GM12864 (cell line): ENCODE data around the gene PLD5.
"Not testable (repeated sequence)": the region's sequence is repeated elsewhere in the genome, so short reads cannot be mapped to it uniquely, and the experiment has no call there.

Experiments used
- DNase-seq: peaks from one replicate; pipeline ENCODE4 v3.0.0-alpha.2; 2011; ENCODE audit warnings: low read depth
- H3K4me3 ChIP-seq: 2 replicates; pipeline ENCODE4 v1.5.1; 2011; ENCODE audit warnings: mild to moderate bottlenecking, low read depth, low read length, control low read depth
- TF ChIP-seq, protein P1 (sequence below): IDR thresholded peaks from 2 replicates; pipeline ENCODE4 v1.5.1; 2011; ENCODE audit warnings: low read depth, mild to moderate bottlenecking, moderate library complexity, low read length, control low read depth, inconsistent platforms; ENCODE audit errors: missing control alignments

The PLD5 gene

GRCh38 chr1:242189591-242189990 lies 334.9 kb downstream of the PLD5 start:
- no peak for DNase-seq
- H3K4me3 ChIP-seq: no peak overlapping the region
- TF ChIP-seq, protein P1, sequence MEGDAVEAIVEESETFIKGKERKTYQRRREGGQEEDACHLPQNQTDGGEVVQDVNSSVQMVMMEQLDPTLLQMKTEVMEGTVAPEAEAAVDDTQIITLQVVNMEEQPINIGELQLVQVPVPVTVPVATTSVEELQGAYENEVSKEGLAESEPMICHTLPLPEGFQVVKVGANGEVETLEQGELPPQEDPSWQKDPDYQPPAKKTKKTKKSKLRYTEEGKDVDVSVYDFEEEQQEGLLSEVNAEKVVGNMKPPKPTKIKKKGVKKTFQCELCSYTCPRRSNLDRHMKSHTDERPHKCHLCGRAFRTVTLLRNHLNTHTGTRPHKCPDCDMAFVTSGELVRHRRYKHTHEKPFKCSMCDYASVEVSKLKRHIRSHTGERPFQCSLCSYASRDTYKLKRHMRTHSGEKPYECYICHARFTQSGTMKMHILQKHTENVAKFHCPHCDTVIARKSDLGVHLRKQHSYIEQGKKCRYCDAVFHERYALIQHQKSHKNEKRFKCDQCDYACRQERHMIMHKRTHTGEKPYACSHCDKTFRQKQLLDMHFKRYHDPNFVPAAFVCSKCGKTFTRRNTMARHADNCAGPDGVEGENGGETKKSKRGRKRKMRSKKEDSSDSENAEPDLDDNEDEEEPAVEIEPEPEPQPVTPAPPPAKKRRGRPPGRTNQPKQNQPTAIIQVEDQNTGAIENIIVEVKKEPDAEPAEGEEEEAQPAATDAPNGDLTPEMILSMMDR: peak; percentile 14

DNA sequence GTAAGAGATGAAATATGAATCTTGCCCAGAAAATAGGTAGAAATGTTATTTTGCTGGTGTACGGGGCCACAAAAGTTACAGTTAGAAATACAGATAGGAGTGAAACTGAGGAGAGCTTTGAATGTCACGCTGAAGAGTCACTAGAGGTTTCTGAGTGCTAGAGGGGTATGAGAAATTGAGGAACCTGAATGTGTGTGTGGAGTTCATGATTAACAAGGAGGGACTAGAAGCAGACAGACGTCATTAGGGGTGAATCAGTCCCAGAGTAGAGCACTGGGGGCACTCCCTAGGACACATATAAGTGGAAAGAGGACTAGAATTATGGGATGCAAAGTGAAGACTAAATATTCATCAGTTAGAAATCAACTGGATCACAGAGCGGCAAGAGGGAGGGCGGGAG lies 336.7 kb downstream of the PLD5 start:
- no peak for DNase-seq
- H3K4me3 ChIP-seq: no peak overlapping the region
- TF ChIP-seq, protein P1: no peak

DNA sequence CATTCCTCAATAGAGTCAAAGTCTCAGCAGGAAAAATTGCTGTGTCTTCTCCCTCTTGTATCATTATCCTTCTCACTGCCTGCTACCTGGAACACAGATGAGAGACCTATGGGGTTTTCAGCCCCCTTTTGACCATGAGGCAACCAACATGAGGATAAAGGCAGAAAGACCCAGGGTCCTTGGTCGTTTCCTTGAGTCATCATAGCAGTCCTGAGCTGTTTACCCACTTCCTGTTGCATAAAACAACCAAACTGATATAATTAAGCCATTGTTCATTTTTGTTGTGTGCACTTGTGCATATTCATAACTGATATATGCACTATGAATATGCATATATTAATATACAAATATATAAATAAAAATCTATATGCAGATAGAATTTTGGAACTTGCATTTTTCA lies 337.3 kb downstream of the PLD5 start:
- no peak overlapping the region for H3K4me3 ChIP-seq
- DNase-seq: no peak
- TF ChIP-seq, protein P1: no peak

DNA sequence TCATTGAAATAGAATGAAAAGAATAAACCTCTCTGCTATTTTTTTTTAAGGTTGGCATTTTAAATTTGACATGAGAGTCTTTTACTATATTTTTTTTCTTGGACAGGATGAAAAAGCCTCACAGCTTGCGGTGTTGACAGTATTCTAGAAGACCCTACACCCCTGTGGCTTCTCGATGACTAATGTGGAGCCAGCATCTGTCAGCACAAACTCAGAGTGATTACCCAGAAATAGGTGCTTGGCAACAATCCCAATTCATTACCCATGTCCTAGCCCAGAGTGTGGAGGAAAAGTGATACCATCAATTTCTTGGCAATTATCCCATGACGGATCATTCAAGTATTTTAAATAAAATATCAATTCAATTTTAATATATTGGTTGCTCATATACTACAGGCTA lies 338.8 kb downstream of the PLD5 start:
- no peak for DNase-seq
- no peak overlapping the region for H3K4me3 ChIP-seq
- TF ChIP-seq, protein P1: no peak

DNA sequence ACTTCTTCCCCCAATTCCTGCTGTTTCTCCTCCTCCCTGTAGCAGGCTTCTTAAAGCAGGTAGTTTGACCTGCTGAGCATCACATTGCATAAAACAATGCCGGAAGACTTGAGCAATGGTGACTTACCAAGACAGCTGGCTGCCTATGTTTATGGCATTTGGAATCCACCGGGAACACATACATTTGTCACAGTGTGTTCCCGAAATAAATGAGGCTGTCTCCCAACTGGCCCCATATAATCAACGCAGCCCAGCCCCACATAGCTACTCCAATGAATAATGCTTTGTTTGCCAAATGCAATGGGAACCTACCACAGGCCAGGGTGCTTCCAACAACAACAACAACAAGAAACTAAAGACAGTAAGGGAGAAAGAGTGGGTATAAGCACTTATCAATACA lies 339.5 kb downstream of the PLD5 start:
- no peak for DNase-seq
- TF ChIP-seq, protein P1: no peak

GRCh38 chr1:242179767-242180166 lies 344.7 kb downstream of the PLD5 start:
- peak; percentile 38 for DNase-seq
- not testable (repeated sequence) for H3K4me3 ChIP-seq

More for the DNA sequence above, 339.5 kb downstream of the PLD5 start:
- H3K4me3 ChIP-seq: no peak overlapping the region

DNA sequence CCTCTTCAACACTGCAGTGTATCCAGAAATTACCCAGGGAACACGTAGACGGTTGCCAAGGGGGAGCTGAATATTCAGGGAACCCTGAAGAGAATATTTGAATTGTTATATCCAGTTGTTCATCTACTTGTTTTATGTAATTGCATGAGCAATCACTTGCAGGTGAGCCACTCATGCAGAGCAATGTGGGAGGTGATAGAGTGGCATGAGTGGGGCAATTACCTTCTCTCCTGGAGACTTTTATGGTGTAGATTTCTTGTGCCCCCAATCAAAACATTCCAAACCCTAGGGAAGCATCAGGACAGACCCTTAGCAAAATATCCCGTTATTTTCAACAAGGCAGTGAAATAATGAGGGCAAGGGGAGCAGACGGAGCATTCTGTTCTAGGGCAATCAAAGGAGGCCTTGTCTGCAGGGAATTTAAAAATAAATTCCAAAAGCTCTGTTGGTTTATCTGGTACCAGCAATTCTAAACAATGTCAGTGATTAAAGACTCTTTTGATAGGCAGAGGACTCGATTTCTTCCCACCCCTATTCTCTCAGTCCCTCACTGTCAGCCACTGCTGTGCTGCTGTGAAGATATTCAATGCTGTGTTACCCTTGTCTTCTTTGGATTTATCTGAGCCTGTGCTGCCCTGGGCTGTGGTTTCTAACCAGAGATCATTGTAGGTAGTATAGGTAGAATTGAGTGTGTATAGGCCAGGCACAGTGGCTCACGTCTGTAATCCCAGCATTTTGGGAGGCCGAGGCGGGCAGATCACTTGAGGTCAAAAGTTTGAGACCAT lies 345.4 kb downstream of the PLD5 start:
- DNase-seq: no peak
- no peak overlapping the region for H3K4me3 ChIP-seq
- TF ChIP-seq, protein P1: no peak
